GM23338 (cell line): ENCODE results near the gene IQCK. TPM values are rescaled to one million over a fixed set of nuclear protein-coding genes. Genes with fewer than 3 reads are reported as not detected.

Source experiments
- ATAC-seq: fragments of 200-7000 bp; cut with Tn5 transposase; 3 replicates; pipeline ENCODE4 v1.9.1; 2020
- DNase-seq: peaks from one replicate; pipeline ENCODE4 v3.0.0-alpha.2; 2015; ENCODE audit warnings: low spot score
- H2AFZ ChIP-seq: fragments of 200-600 bp; sonication (generic); 2 replicates; pipeline ENCODE4 v1.8.0; 2016; ENCODE audit warnings: antibody characterized with exemption, mild to moderate bottlenecking, moderate library complexity
- H3F3A ChIP-seq: fragments of 200-600 bp; sonication (generic); replicated peaks from 2 replicates; pipeline ENCODE4 v1.8.0; 2017; ENCODE audit warnings: antibody characterized with exemption, mixed run types, low read depth
- H3K27ac ChIP-seq: fragments of 200-600 bp; sonication (generic); 2 replicates; pipeline ENCODE4 v1.6.1; 2016; ENCODE audit warnings: low read depth
- H3K27me3 ChIP-seq: fragments of 200-600 bp; sonication (generic); 2 replicates; pipeline ENCODE4 v1.8.0; 2016; ENCODE audit warnings: mild to moderate bottlenecking, mixed run types, moderate library complexity; ENCODE audit not compliant: insufficient read depth
- H3K36me3 ChIP-seq: fragments of 200-600 bp; sonication (generic); 2 replicates; pipeline ENCODE4 v1.8.0; 2016; ENCODE audit warnings: mild to moderate bottlenecking; ENCODE audit not compliant: insufficient read depth
- H3K4me1 ChIP-seq: fragments of 200-600 bp; sonication (generic); 2 replicates; pipeline ENCODE4 v1.8.0; 2016; ENCODE audit warnings: mild to moderate bottlenecking, moderate library complexity; ENCODE audit not compliant: insufficient read depth
- H3K4me2 ChIP-seq: fragments of 200-600 bp; sonication (generic); 2 replicates; pipeline ENCODE4 v1.7.1; 2017; ENCODE audit warnings: mixed run types
- H3K4me3 ChIP-seq: fragments of 200-600 bp; sonication (generic); 2 replicates; pipeline ENCODE4 v1.6.1; 2016; ENCODE audit warnings: mixed run types
- H3K79me2 ChIP-seq: fragments of 200-600 bp; sonication (generic); replicated peaks from 2 replicates; pipeline ENCODE4 v1.8.0; 2017; ENCODE audit warnings: mild to moderate bottlenecking; ENCODE audit not compliant: insufficient read depth
- H3K9me2 ChIP-seq: fragments of 200-600 bp; sonication (generic); 2 replicates; pipeline ENCODE4 v1.8.0; 2017; ENCODE audit not compliant: insufficient read depth
- H4K20me1 ChIP-seq: fragments of 200-600 bp; sonication (generic); replicated peaks from 2 replicates; pipeline ENCODE4 v1.8.0; 2017; ENCODE audit warnings: mild to moderate bottlenecking; ENCODE audit not compliant: insufficient read depth
- H3K27ac Mint-ChIP-seq: 2 replicates; pipeline ENCODE4 v1.8.0; 2020; ENCODE audit warnings: inconsistent platforms, mild to moderate bottlenecking, moderate library complexity, mixed read lengths
- H3K27me3 Mint-ChIP-seq: 3 replicates; pipeline ENCODE4 v1.8.0; 2022; ENCODE audit warnings: low read depth, mild to moderate bottlenecking, moderate library complexity, mixed read lengths, inconsistent platforms; ENCODE audit not compliant: insufficient read depth, poor library complexity
- H3K36me3 Mint-ChIP-seq: 3 replicates; pipeline ENCODE4 v1.8.0; 2021; ENCODE audit warnings: low read depth, mild to moderate bottlenecking, inconsistent platforms, moderate library complexity, mixed read lengths
- H3K4me1 Mint-ChIP-seq: 3 replicates; pipeline ENCODE4 v1.8.0; 2020; ENCODE audit warnings: mild to moderate bottlenecking, inconsistent platforms, mixed read lengths
- H3K4me3 Mint-ChIP-seq: 3 replicates; pipeline ENCODE4 v1.8.0; 2021; ENCODE audit warnings: moderate library complexity, mild to moderate bottlenecking, inconsistent platforms, mixed read lengths
- H3K9me3 Mint-ChIP-seq: 3 replicates; pipeline ENCODE4 v1.8.0; 2020; ENCODE audit warnings: moderate library complexity, mild to moderate bottlenecking, inconsistent platforms, mixed read lengths
- EZH2 ChIP-seq: fragments of 200-600 bp; sonication (generic); IDR thresholded peaks from one replicate; pipeline ENCODE4 v1.8.0; 2017; ENCODE audit warnings: antibody characterized with exemption, mild to moderate bottlenecking, low read depth; ENCODE audit not compliant: unreplicated experiment
- EZH2phosphoT487 ChIP-seq: fragments of 200-600 bp; sonication (generic); IDR thresholded peaks from one replicate; pipeline ENCODE4 v1.8.1; 2018; ENCODE audit warnings: antibody characterized with exemption; ENCODE audit not compliant: unreplicated experiment
- JUNB ChIP-seq: IDR thresholded peaks from one replicate; pipeline ENCODE4 v1.6.1; 2016; ENCODE audit warnings: antibody characterized with exemption; ENCODE audit not compliant: unreplicated experiment
- NANOG ChIP-seq: IDR thresholded peaks from 2 replicates; pipeline ENCODE4 v1.6.1; 2016; ENCODE audit warnings: antibody characterized with exemption, borderline replicate concordance
- POLR2AphosphoS5 ChIP-seq: IDR thresholded peaks from 2 replicates; pipeline ENCODE4 v1.6.1; 2016; ENCODE audit warnings: antibody characterized with exemption, low read depth
- STAT1 ChIP-seq: IDR thresholded peaks from one replicate; pipeline ENCODE4 v1.6.1; 2016; ENCODE audit warnings: antibody characterized with exemption; ENCODE audit not compliant: unreplicated experiment
- ZNF114 ChIP-seq: fragments of 250-450 bp; sonication (Bioruptor Pico); IDR thresholded peaks from 2 replicates; pipeline ENCODE4 v1.5.0; 2020; ENCODE audit warnings: mild to moderate bottlenecking, moderate library complexity
- polyA plus RNA-seq: library from polyadenylated mRNA; unstranded; fragments of >200 nt; fragmentation: Nextera tagmentation; extraction: Ambion mirVana; gene quantifications from 2 replicates; pipeline ENCODE4 v1.2.1, GENCODE V29; 2016
- total RNA-seq: library from RNA; depleted of rRNA; stranded (reverse); fragments of >200 nt; shearing (Covaris generic); gene quantifications from 2 replicates; pipeline ENCODE4 v1.2.3, GENCODE V29; 2014
- TF ChIP-seq, protein P1 (sequence below), 2 experiments: fragments of 200-600 bp in 1 of 2; sonication (generic) in 1 of 2; conservative IDR thresholded peaks; 2 replicates each; pipeline versions ENCODE4 v1.5.1 to v1.6.1; 2016 to 2017; ENCODE audit warnings: antibody characterized with exemption in 2 of 2, low read depth in 2 of 2, mild to moderate bottlenecking in 2 of 2, moderate library complexity in 1 of 2
- TF ChIP-seq, protein P2 (sequence below): IDR thresholded peaks from one replicate; pipeline ENCODE4 v1.6.1; 2018; ENCODE audit warnings: antibody characterized with exemption; ENCODE audit not compliant: unreplicated experiment
- TF ChIP-seq, protein P3 (sequence below): fragments of 250-450 bp; sonication (Bioruptor Pico); IDR thresholded peaks from 2 replicates; pipeline ENCODE4 v1.5.0; 2020; ENCODE audit warnings: mild to moderate bottlenecking, moderate library complexity

The IQCK gene
- total and polyA plus RNA-seq, 2 experiments from 2014 or later, result 7.6 to 10.0 TPM

- no peaks in the 10 kb centered on the region for H3K4me1 ChIP-seq
- TF ChIP-seq, protein P1, sequence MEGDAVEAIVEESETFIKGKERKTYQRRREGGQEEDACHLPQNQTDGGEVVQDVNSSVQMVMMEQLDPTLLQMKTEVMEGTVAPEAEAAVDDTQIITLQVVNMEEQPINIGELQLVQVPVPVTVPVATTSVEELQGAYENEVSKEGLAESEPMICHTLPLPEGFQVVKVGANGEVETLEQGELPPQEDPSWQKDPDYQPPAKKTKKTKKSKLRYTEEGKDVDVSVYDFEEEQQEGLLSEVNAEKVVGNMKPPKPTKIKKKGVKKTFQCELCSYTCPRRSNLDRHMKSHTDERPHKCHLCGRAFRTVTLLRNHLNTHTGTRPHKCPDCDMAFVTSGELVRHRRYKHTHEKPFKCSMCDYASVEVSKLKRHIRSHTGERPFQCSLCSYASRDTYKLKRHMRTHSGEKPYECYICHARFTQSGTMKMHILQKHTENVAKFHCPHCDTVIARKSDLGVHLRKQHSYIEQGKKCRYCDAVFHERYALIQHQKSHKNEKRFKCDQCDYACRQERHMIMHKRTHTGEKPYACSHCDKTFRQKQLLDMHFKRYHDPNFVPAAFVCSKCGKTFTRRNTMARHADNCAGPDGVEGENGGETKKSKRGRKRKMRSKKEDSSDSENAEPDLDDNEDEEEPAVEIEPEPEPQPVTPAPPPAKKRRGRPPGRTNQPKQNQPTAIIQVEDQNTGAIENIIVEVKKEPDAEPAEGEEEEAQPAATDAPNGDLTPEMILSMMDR (conservative IDR thresholded peaks at IDR 0.05; ENCODE audit: low read depth in 2 of 2), result peak; percentile 48 to 78
- TF ChIP-seq EZH2, result no peak
- no peak overlapping the region for H3K27ac ChIP-seq
- no peaks in the 10 kb centered on the region for H3K79me2 ChIP-seq
- Mint-ChIP-seq H3K4me1 (no peaks in the 10 kb centered on the region), H3K36me3 (peaks cover 42% of the 10 kb centered on the region), H3K9me3 (peaks cover 7% of the 10 kb centered on the region; the same call in 2 of the 3 replicates), H3K27ac (no peak overlapping the region), H3K4me3 (no peak overlapping the region), H3K27me3 (peaks cover 3% of the 10 kb centered on the region)
- H3K4me2 ChIP-seq, result no peak overlapping the region
- no peaks in the 10 kb centered on the region; the same call in 1 of the 2 replicates for H4K20me1 ChIP-seq
- peaks cover 9% of the 10 kb centered on the region for H3K36me3 ChIP-seq
- no peaks in the 10 kb centered on the region for H3K27me3 ChIP-seq
- H3F3A ChIP-seq, result no peaks in the 10 kb centered on the region
- DNase-seq, result peak; percentile 56
- peak; percentile 91 for ATAC-seq
- H3K4me3 ChIP-seq, result no peak overlapping the region
- no peak overlapping the region for H2AFZ ChIP-seq
- no peaks in the 10 kb centered on the region for H3K9me2 ChIP-seq
Measured at GRCh38 chr16:19680881-19681340, 37.2 kb upstream of the IQCK start.

DNA sequence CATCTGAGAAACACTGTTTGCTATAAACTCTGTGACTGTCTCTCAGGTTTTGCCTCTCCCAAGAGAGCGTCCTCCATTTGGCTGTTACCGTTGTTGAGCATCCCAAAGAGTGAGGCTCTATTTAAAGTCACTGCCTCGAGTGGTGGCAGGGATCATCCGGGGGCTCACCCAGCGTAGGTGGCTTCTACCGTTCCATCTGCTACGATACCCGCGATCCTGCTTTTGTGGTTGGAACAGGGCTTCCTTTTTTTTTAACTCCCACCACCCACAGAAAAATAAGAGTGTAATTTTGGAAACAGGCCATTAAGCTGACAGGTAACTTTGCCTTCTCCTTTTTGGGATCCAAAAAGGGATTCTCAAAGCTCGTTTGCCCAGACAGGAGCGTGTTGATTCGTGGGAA, 36.4 kb upstream of the IQCK start:
- peaks cover 48% of the 10 kb centered on the region for H3K36me3 Mint-ChIP-seq
- no peak for ATAC-seq

More for the DNA sequence above, 36.4 kb upstream of the IQCK start:
- Mint-ChIP-seq H3K4me1 (no peaks in the 10 kb centered on the region), H3K9me3 (peaks cover 7% of the 10 kb centered on the region; the same call in 2 of the 3 replicates), H3K27me3 (peaks cover 3% of the 10 kb centered on the region), H3K27ac (no peak overlapping the region), H3K4me3 (no peak overlapping the region)
- Histone ChIP-seq H3K27me3 (no peaks in the 10 kb centered on the region), H3K36me3 (peaks cover 9% of the 10 kb centered on the region), H3K9me2 (no peaks in the 10 kb centered on the region), H2AFZ (no peak overlapping the region), H3K4me3 (no peak overlapping the region), H3K79me2 (no peaks in the 10 kb centered on the region), H3F3A (no peaks in the 10 kb centered on the region), H3K4me1 (no peaks in the 10 kb centered on the region), H3K27ac (no peak overlapping the region), H3K4me2 (no peak overlapping the region), H4K20me1 (no peaks in the 10 kb centered on the region; the same call in 1 of the 2 replicates)
- TF ChIP-seq EZH2phosphoT487 (no peak), STAT1 (no peak), EZH2 (no peak), JUNB (no peak), POLR2AphosphoS5 (no peak), ZNF114 (no peak), NANOG (no peak)
- TF ChIP-seq, protein P2, sequence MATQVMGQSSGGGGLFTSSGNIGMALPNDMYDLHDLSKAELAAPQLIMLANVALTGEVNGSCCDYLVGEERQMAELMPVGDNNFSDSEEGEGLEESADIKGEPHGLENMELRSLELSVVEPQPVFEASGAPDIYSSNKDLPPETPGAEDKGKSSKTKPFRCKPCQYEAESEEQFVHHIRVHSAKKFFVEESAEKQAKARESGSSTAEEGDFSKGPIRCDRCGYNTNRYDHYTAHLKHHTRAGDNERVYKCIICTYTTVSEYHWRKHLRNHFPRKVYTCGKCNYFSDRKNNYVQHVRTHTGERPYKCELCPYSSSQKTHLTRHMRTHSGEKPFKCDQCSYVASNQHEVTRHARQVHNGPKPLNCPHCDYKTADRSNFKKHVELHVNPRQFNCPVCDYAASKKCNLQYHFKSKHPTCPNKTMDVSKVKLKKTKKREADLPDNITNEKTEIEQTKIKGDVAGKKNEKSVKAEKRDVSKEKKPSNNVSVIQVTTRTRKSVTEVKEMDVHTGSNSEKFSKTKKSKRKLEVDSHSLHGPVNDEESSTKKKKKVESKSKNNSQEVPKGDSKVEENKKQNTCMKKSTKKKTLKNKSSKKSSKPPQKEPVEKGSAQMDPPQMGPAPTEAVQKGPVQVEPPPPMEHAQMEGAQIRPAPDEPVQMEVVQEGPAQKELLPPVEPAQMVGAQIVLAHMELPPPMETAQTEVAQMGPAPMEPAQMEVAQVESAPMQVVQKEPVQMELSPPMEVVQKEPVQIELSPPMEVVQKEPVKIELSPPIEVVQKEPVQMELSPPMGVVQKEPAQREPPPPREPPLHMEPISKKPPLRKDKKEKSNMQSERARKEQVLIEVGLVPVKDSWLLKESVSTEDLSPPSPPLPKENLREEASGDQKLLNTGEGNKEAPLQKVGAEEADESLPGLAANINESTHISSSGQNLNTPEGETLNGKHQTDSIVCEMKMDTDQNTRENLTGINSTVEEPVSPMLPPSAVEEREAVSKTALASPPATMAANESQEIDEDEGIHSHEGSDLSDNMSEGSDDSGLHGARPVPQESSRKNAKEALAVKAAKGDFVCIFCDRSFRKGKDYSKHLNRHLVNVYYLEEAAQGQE, result no peak
- TF ChIP-seq, protein P3, sequence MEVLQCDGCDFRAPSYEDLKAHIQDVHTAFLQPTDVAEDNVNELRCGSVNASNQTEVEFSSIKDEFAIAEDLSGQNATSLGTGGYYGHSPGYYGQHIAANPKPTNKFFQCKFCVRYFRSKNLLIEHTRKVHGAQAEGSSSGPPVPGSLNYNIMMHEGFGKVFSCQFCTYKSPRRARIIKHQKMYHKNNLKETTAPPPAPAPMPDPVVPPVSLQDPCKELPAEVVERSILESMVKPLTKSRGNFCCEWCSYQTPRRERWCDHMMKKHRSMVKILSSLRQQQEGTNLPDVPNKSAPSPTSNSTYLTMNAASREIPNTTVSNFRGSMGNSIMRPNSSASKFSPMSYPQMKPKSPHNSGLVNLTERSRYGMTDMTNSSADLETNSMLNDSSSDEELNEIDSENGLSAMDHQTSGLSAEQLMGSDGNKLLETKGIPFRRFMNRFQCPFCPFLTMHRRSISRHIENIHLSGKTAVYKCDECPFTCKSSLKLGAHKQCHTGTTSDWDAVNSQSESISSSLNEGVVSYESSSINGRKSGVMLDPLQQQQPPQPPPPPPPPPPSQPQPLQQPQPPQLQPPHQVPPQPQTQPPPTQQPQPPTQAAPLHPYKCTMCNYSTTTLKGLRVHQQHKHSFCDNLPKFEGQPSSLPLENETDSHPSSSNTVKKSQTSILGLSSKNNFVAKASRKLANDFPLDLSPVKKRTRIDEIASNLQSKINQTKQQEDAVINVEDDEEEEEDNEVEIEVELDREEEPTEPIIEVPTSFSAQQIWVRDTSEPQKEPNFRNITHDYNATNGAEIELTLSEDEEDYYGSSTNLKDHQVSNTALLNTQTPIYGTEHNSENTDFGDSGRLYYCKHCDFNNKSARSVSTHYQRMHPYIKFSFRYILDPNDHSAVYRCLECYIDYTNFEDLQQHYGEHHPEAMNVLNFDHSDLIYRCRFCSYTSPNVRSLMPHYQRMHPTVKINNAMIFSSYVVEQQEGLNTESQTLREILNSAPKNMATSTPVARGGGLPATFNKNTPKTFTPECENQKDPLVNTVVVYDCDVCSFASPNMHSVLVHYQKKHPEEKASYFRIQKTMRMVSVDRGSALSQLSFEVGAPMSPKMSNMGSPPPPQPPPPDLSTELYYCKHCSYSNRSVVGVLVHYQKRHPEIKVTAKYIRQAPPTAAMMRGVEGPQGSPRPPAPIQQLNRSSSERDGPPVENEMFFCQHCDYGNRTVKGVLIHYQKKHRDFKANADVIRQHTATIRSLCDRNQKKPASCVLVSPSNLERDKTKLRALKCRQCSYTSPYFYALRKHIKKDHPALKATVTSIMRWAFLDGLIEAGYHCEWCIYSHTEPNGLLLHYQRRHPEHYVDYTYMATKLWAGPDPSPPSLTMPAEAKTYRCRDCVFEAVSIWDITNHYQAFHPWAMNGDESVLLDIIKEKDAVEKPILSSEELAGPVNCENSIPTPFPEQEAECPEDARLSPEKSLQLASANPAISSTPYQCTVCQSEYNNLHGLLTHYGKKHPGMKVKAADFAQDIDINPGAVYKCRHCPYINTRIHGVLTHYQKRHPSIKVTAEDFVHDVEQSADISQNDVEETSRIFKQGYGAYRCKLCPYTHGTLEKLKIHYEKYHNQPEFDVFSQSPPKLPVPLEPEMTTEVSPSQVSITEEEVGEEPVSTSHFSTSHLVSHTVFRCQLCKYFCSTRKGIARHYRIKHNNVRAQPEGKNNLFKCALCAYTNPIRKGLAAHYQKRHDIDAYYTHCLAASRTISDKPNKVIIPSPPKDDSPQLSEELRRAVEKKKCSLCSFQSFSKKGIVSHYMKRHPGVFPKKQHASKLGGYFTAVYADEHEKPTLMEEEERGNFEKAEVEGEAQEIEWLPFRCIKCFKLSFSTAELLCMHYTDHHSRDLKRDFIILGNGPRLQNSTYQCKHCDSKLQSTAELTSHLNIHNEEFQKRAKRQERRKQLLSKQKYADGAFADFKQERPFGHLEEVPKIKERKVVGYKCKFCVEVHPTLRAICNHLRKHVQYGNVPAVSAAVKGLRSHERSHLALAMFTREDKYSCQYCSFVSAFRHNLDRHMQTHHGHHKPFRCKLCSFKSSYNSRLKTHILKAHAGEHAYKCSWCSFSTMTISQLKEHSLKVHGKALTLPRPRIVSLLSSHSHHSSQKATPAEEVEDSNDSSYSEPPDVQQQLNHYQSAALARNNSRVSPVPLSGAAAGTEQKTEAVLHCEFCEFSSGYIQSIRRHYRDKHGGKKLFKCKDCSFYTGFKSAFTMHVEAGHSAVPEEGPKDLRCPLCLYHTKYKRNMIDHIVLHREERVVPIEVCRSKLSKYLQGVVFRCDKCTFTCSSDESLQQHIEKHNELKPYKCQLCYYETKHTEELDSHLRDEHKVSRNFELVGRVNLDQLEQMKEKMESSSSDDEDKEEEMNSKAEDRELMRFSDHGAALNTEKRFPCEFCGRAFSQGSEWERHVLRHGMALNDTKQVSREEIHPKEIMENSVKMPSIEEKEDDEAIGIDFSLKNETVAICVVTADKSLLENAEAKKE (CRISPR knock-in tag), result no peak
- DNase-seq, result no peak
